CD4-positive, CD25-positive, alpha-beta regulatory T cell (primary cell): ENCODE measurements around the gene ADGRD2. TPM values are rescaled to one million over a fixed set of nuclear protein-coding genes. Genes with fewer than 3 reads are reported as not detected.

Source experiments
- ATAC-seq, 2 donors: fragments of 150-1000 bp; cut with Tn5 transposase; one replicate each; pipeline ENCODE4 v1.10.0; 2021; ENCODE audit warnings: low read depth in 2 of 2, moderate number of reproducible peaks in 2 of 2, moderate library complexity in 1 of 2
- DNase-seq, 3 donors: peaks; one replicate each; pipeline versions ENCODE4 v3.0.0 to v3.0.0-alpha.2; 2012 to 2022; ENCODE audit warnings: mixed read lengths in 1 of 3
- H3K27ac ChIP-seq: one replicate; pipeline ENCODE4 v1.7.0; 2013; ENCODE audit warnings: mild to moderate bottlenecking, low read length; ENCODE audit not compliant: insufficient read depth, poor library complexity, severe bottlenecking
- H3K27me3 ChIP-seq: one replicate; pipeline ENCODE4 v1.7.0; 2013; ENCODE audit warnings: low read length; ENCODE audit not compliant: control insufficient read depth, insufficient read depth
- H3K36me3 ChIP-seq: one replicate; pipeline ENCODE4 v1.7.0; 2013; ENCODE audit warnings: mild to moderate bottlenecking, low read length, moderate library complexity; ENCODE audit not compliant: control insufficient read depth, insufficient read depth
- H3K4me1 ChIP-seq: 2 replicates; pipeline ENCODE4 v1.7.0; 2013; ENCODE audit warnings: mild to moderate bottlenecking, low read length; ENCODE audit not compliant: insufficient read depth, control insufficient read depth, poor library complexity, severe bottlenecking
- H3K4me3 ChIP-seq: one replicate; pipeline ENCODE4 v1.7.0; 2013; ENCODE audit warnings: low read depth, mild to moderate bottlenecking, low read length, moderate library complexity
- H3K9me3 ChIP-seq, 2 experiments: 1 replicate in 1 of 2; 2 replicates in 1 of 2; pipeline ENCODE4 v1.7.0; 2013; ENCODE audit warnings: low read length in 2 of 2, mild to moderate bottlenecking in 1 of 2, moderate library complexity in 1 of 2; ENCODE audit not compliant: control insufficient read depth in 2 of 2
- H3K27ac Mint-ChIP-seq, 3 donors: one replicate each; pipeline ENCODE4 v1.8.0; 2020 to 2022; ENCODE audit warnings: mild to moderate bottlenecking in 3 of 3, mixed read lengths in 3 of 3, moderate library complexity in 2 of 3
- H3K27me3 Mint-ChIP-seq: one replicate; pipeline ENCODE4 v1.8.0; 2022; ENCODE audit warnings: mild to moderate bottlenecking, mixed read lengths
- H3K36me3 Mint-ChIP-seq: one replicate; pipeline ENCODE4 v1.8.0; 2020; ENCODE audit warnings: mixed read lengths
- H3K4me1 Mint-ChIP-seq, 4 donors: one replicate each; pipeline ENCODE4 v1.8.0; 2020 to 2022; ENCODE audit warnings: mixed read lengths in 4 of 4, mild to moderate bottlenecking in 1 of 4
- H3K4me3 Mint-ChIP-seq, 4 donors: one replicate each; pipeline ENCODE4 v1.8.0; 2020 to 2022; ENCODE audit warnings: mild to moderate bottlenecking in 4 of 4, mixed read lengths in 4 of 4, moderate library complexity in 3 of 4
- H3K9me3 Mint-ChIP-seq, 7 donors: one replicate each; pipeline ENCODE4 v1.8.0; 2020 to 2022; ENCODE audit warnings: mixed read lengths in 7 of 7, mild to moderate bottlenecking in 3 of 7, moderate library complexity in 2 of 7
- polyA plus RNA-seq, 4 donors: library from polyadenylated mRNA; unstranded; fragments of 300-500 nt; fragmentation: Illumina TruSeq; gene quantifications; one replicate each; pipeline ENCODE4 v1.2.3, GENCODE V29; 2021
- total RNA-seq: library from RNA; stranded (reverse); gene quantifications from one replicate; pipeline ENCODE4 v1.2.3, GENCODE V29; 2022

ADGRD2 gene
- total and polyA plus RNA-seq, 5 donors from 2014 or later: not detected

DNA sequence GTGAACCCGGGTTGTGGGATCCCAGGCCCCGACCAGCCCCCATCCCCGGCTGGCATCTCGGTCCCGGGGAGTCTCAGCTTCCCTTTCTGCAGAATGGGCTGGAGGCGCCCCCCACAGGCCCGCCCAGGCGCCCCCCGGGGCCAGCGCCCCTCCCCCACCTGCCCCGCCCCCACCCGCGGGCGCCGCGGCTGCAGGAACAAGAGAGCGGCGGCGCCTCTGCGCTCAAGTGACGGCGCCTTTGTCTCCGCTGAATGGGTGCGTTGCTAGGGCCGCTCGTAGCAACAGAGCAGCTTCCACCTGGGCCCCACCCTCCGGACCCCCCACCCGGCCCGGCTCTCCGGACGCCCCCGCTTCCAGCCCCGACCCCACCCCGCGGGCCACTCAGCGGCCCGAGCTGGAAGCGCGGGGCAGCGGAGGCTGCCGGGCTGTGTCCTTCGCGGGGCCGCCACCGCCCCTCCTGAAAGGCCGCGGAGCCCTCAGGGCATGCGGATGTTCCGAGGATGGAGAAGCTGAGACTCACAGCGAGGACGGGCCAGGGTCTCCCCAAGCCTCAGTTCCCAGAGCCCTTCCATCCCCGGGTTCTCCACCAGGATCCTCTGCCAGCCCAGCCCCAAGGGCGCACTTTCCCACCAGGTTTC, 27.5 kb downstream of the ADGRD2 start:
- Histone ChIP-seq H3K4me3 (no peak overlapping the region), H3K36me3 (no peaks in the 10 kb centered on the region), H3K27ac (no peak overlapping the region), H3K4me1 (peaks cover 4% of the 10 kb centered on the region), H3K27me3 (no peaks in the 10 kb centered on the region), H3K9me3 (no peaks in the 10 kb centered on the region)
- Mint-ChIP-seq H3K27me3 (peaks cover 16% of the 10 kb centered on the region), H3K9me3 (no peaks in the 10 kb centered on the region), H3K27ac (no peak overlapping the region), H3K4me3 (no peak overlapping the region), H3K36me3 (no peaks in the 10 kb centered on the region), H3K4me1 (no peaks in the 10 kb centered on the region)
- DNase-seq: no peak
- ATAC-seq: no peak

DNA sequence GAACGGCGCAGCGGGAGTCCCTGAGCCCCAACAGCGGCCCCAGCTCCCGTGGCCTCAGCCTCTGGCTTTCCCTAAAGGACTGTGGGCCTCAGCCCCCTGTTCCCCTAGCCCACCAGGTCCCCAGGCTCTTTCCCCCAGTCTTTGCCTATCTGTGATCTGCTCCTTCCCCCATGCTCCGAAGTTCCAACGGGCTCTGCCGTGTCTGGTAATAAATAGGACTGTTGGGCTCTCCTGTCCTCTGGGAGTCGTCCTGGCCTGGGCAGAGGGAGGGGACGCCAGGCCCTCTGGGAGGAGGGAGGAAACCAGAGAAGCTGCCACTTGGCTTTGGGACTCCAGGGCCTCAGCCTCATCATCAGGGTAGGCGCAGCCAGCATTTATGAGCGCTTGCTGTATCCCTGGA, 28.1 kb downstream of the ADGRD2 start:
- H3K27ac ChIP-seq: no peak overlapping the region
- no peaks in the 10 kb centered on the region for H3K36me3 Mint-ChIP-seq
- peaks cover 16% of the 10 kb centered on the region for H3K27me3 Mint-ChIP-seq
- peaks cover 4% of the 10 kb centered on the region for H3K4me1 ChIP-seq
- H3K4me1 Mint-ChIP-seq: no peaks in the 10 kb centered on the region
- H3K4me3 Mint-ChIP-seq: no peak overlapping the region
- H3K36me3 ChIP-seq: no peaks in the 10 kb centered on the region
- no peaks in the 10 kb centered on the region for H3K9me3 ChIP-seq
- no peaks in the 10 kb centered on the region for H3K9me3 Mint-ChIP-seq
- H3K4me3 ChIP-seq: no peak overlapping the region
- H3K27me3 ChIP-seq: no peaks in the 10 kb centered on the region
- DNase-seq: no peak
- H3K27ac Mint-ChIP-seq: no peak overlapping the region
- ATAC-seq: no peak

DNA sequence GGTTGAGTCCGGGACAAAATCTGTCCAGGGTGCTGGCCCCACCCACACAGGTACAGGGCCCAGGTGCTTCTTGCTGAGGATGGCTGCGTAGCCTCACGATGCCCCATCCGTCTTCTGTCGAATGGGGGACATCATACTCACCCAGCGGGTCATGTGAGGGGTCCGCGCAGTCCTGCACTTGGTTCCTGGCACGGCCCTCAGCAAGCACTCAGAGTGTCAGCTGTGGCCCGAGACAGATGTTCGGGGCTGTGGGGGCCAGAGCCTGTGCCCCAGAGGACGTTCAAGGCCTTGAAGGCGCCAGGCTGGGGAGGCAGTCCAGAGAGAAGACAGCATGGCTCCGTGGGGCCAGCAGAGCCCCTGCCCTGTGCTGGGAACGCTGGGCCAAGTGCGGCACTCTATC, 29.1 kb downstream of the ADGRD2 start:
- Mint-ChIP-seq H3K27ac (no peak overlapping the region), H3K4me3 (no peak overlapping the region), H3K27me3 (peaks cover 16% of the 10 kb centered on the region), H3K4me1 (no peaks in the 10 kb centered on the region), H3K36me3 (no peaks in the 10 kb centered on the region), H3K9me3 (no peaks in the 10 kb centered on the region)
- peaks cover 4% of the 10 kb centered on the region for H3K4me1 ChIP-seq
- no peaks in the 10 kb centered on the region for H3K36me3 ChIP-seq
- no peak for DNase-seq
- no peak for ATAC-seq
- H3K27me3 ChIP-seq: no peaks in the 10 kb centered on the region
- no peak overlapping the region for H3K4me3 ChIP-seq
- H3K9me3 ChIP-seq: no peaks in the 10 kb centered on the region
- H3K27ac ChIP-seq: no peak overlapping the region

DNA sequence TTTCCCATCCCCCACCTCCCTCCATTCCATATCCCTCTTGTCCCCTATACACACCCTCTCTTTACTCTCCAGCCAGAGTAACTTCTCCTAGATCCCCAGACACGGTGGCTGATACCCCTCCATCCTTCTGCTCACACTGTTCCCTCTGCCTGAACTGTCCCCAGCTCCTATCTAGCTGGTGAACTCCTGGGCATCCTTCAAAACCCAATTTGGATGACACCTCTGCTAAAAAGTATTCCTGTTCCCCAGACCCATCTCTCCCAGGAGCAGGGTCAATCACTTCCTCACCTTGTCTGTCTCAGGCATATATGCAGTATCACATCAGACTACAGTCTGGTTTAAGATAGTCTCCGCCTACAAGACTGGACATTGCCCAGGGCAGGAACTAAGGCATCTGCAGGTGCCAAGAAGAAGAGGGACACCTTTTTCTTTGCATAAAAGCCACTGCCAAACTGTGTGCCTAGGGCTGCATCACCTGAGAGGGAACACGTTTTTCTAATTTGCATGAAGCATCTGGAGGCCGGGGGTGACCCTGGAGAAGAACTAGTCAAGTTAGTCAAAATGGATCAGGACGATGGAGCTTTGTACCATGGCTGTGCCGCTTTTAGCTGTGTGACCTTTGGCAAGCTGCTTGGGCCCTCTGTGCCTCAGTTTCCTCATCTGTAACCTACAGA, 29.8 kb downstream of the ADGRD2 start:
- Mint-ChIP-seq H3K27ac (no peak overlapping the region), H3K4me3 (no peak overlapping the region), H3K36me3 (no peaks in the 10 kb centered on the region), H3K9me3 (no peaks in the 10 kb centered on the region), H3K4me1 (no peaks in the 10 kb centered on the region), H3K27me3 (peaks cover 16% of the 10 kb centered on the region)
- Histone ChIP-seq H3K4me1 (peaks cover 4% of the 10 kb centered on the region), H3K4me3 (no peak overlapping the region), H3K27ac (no peak overlapping the region), H3K36me3 (no peaks in the 10 kb centered on the region), H3K27me3 (no peaks in the 10 kb centered on the region), H3K9me3 (no peaks in the 10 kb centered on the region)
- no peak for DNase-seq
- no peak for ATAC-seq

DNA sequence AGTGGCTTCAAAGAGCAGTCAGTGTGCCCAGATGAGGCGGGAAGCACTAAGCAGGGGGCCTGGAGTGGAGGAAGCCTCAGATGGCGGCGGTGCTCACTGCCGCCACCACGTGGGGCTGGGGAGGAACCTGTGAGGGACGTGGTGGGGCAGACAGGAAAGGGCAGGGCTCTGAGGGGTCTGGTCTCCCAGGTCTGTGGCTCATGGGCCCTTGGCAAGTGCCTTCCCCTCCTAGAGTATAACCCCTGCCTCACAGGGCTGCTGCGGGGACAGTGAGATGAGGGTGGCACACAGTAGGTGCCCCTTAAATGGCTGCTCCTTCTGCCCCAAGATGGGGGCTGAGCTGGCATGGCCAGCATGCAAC, 30.4 kb downstream of the ADGRD2 start:
- no peak overlapping the region for H3K4me3 ChIP-seq

DNA sequence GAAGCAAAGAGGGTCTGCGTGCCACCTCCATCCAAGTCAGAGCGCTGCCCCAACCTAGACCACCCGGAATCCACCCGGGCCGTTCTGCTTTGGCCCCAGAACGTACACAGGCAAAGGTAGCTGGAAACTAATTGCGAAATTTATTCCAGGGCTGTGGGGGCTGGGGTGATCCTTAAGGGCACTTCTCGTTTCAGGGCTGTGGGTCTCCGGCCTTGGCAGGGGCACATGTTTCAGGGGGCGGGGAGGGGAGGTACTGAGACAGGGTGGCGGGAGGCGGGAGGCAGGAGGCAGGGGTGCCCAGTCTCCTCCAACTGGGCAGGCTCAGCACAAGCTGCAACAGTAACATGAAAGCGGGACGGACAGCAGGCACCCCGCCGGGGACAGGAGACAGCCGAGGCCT, 30.9 kb downstream of the ADGRD2 start:
- Histone ChIP-seq H3K27ac (no peak overlapping the region), H3K9me3 (no peaks in the 10 kb centered on the region), H3K4me1 (peaks cover 4% of the 10 kb centered on the region), H3K36me3 (no peaks in the 10 kb centered on the region), H3K4me3 (no peak overlapping the region), H3K27me3 (no peaks in the 10 kb centered on the region)
- Mint-ChIP-seq H3K9me3 (no peaks in the 10 kb centered on the region), H3K27me3 (peaks cover 16% of the 10 kb centered on the region), H3K4me1 (no peaks in the 10 kb centered on the region), H3K36me3 (no peaks in the 10 kb centered on the region), H3K27ac (no peak overlapping the region), H3K4me3 (no peak overlapping the region)
- DNase-seq: no peak
- ATAC-seq: no peak

More for the DNA sequence above, 30.4 kb downstream of the ADGRD2 start:
- DNase-seq: peak in 1 of 3 donors; percentile 10
- H3K9me3 Mint-ChIP-seq: no peaks in the 10 kb centered on the region
- no peaks in the 10 kb centered on the region for H3K4me1 Mint-ChIP-seq
- no peaks in the 10 kb centered on the region for H3K36me3 ChIP-seq
- H3K36me3 Mint-ChIP-seq: no peaks in the 10 kb centered on the region
- peaks cover 16% of the 10 kb centered on the region for H3K27me3 Mint-ChIP-seq
- H3K9me3 ChIP-seq: no peaks in the 10 kb centered on the region
- no peak for ATAC-seq
- peaks cover 4% of the 10 kb centered on the region for H3K4me1 ChIP-seq
- no peaks in the 10 kb centered on the region for H3K27me3 ChIP-seq
- H3K4me3 Mint-ChIP-seq: no peak overlapping the region
- no peak overlapping the region for H3K27ac Mint-ChIP-seq
- no peak overlapping the region for H3K27ac ChIP-seq

DNA sequence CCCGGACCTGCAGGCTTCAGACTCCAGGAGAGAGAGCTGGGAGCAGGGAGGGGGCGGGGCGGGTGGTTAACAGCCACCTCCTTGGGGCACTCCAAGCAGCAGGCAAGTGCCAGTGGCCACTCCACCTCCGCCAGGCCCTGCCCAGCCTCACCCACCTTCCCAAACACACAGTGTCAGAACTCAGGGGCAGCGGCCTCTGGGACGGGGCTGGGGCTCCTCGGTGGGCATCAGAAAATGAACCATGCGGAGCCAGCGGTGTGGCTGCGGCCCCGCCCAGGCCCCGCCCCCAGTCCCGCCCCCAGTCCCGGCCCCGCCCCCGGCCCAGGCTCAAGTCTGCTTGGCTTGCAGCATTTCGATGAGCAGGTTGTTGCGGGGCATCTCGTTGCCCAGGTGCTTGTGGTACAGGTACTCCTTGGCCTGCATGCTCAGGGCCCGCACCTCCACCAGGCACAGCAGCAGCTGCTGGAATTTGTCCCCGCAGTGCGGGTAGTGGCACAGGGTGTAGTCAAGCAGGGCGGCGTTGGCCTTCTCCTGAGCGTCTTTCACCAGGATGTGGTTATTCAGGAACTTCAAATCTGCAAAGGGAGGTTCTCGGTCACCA, 32.3 kb downstream of the ADGRD2 start:
- Histone ChIP-seq H3K9me3 (no peaks in the 10 kb centered on the region), H3K4me1 (no peaks in the 10 kb centered on the region), H3K4me3 (no peak overlapping the region), H3K27me3 (no peaks in the 10 kb centered on the region), H3K27ac (no peak overlapping the region), H3K36me3 (no peaks in the 10 kb centered on the region)
- ATAC-seq: no peak
- H3K4me3 Mint-ChIP-seq: no peak overlapping the region
- H3K9me3 Mint-ChIP-seq: no peaks in the 10 kb centered on the region
- H3K4me1 Mint-ChIP-seq: no peaks in the 10 kb centered on the region
- peaks cover 11% of the 10 kb centered on the region for H3K27me3 Mint-ChIP-seq
- no peak overlapping the region for H3K27ac Mint-ChIP-seq
- no peak for DNase-seq
- H3K36me3 Mint-ChIP-seq: no peaks in the 10 kb centered on the region

DNA sequence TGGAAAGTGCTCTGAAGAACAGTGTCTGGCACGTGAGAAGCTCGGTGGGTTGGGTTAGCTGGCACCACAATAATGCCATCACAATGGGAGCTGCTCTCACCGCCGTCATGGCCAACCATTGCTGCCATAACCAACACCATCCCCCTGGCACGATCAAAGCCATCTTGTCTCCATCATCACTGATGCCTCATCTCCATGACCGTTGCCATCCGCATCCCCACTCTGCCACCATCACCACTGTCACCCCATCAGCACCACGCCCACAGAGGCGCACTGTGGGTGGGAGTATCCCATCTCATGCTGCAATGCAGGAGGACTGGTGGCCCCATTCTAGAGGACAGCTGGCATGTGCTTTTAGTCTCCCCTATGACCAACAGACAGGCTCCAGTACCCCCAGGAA, 33.2 kb downstream of the ADGRD2 start:
- Mint-ChIP-seq H3K4me3 (no peak overlapping the region), H3K36me3 (no peaks in the 10 kb centered on the region), H3K9me3 (peaks cover 0 to 3% (median 0%) of the 10 kb centered on the region in 7 donors), H3K27ac (no peak overlapping the region), H3K27me3 (peaks cover 7% of the 10 kb centered on the region), H3K4me1 (no peaks in the 10 kb centered on the region)
- Histone ChIP-seq H3K27ac (no peak overlapping the region), H3K4me3 (no peak overlapping the region), H3K9me3 (no peaks in the 10 kb centered on the region), H3K4me1 (no peaks in the 10 kb centered on the region), H3K27me3 (no peaks in the 10 kb centered on the region), H3K36me3 (no peaks in the 10 kb centered on the region)
- ATAC-seq (no peak), DNase-seq (no peak)
